ENCODE data around the gene PNPLA7. TPM values are rescaled to one million over a fixed set of nuclear protein-coding genes. Genes with fewer than 3 reads are reported as not detected.
"Not testable (repeated sequence)": the region's sequence is repeated elsewhere in the genome, so short reads cannot be mapped to it uniquely, and the experiment has no call there.

PNPLA7 gene
- total RNA-seq, 1 donor from 2014 or later: 9.8 TPM

DNA sequence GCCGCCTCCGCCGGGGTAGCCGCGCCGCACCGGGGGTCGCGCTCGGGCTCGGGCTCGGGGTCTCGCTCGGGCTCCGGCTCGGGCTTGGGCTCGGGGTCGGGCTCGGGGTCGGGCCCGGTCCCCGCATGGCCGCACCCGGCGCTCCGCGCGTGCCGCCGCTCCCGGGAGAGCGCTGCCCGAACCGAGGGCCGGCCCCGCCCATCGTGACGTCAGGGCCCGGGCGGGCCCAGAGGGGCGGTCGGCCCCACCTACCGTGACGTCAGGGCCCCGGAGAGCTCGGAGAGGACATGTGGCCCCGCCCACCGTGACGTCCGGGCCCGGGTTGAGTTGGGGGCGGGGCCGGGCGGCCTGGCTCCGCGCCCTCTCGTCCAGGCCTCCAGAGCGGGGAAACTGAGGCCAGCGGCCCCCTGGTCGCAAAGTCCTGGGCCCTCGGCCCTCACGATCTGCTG lies 91.0 kb downstream of the PNPLA7 start, which contains the start of gene NSMF:
Gene NSMF (minus strand): TSS at position 183 of the 449 bp plus-strand sequence. CDS start 232 bp downstream, outside the sequence.
- ATAC-seq: peak; percentile 92
- intact Hi-C loops (cut with DNase I): no loop called here
- DNase-seq (ENCODE audit: missing footprints): peak; percentile 97

GRCh38 chr9:137458194-137459151 lies 91.7 kb downstream of the PNPLA7 start:
- intact Hi-C loops (cut with DNase I): no loop called here
- DNase-seq (ENCODE audit: missing footprints): peak; percentile 68
- ATAC-seq: no peak

GRCh38 chr9:137457406-137458193 lies 92.6 kb downstream of the PNPLA7 start:
- peak; percentile 68 for DNase-seq (ENCODE audit: missing footprints)
- intact Hi-C loops (cut with DNase I): no loop called here
- ATAC-seq: no peak

DNA sequence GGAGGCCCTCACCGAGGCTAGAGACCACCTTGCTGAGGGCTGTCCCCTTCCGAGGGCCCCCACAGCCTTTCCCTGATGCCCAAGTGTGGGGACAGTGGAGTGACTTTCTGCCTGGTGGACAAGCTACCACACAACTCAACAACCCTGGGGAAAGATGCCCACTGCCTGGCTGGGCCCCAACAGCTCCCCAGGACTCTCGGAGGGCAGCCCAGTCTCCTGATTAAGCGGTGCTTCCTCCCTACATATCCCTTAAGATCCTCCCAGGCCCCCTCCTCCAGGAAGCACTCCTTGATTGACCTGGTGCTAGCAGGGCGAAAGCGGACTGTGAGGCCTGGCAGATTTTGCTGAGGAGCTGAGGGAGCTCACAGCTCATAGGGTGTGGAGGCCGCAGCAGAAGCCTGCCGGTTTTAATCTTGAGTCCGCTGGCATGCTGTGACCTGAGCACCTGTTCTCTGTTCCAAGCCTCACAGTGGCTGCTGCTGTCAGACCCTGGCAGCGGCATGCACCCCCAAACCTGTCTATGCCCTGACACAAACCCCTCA lies 93.3 kb downstream of the PNPLA7 start:
- DNase-seq (ENCODE audit: missing footprints) (peak; percentile 40), ATAC-seq (no peak)
- intact Hi-C loops (cut with DNase I): no loop called here

GRCh38 chr9:137456061-137456863 lies 93.9 kb downstream of the PNPLA7 start:
- DNase-seq (ENCODE audit: missing footprints): no peak
- no peak for ATAC-seq
- intact Hi-C loops (cut with DNase I): no loop called here

DNA sequence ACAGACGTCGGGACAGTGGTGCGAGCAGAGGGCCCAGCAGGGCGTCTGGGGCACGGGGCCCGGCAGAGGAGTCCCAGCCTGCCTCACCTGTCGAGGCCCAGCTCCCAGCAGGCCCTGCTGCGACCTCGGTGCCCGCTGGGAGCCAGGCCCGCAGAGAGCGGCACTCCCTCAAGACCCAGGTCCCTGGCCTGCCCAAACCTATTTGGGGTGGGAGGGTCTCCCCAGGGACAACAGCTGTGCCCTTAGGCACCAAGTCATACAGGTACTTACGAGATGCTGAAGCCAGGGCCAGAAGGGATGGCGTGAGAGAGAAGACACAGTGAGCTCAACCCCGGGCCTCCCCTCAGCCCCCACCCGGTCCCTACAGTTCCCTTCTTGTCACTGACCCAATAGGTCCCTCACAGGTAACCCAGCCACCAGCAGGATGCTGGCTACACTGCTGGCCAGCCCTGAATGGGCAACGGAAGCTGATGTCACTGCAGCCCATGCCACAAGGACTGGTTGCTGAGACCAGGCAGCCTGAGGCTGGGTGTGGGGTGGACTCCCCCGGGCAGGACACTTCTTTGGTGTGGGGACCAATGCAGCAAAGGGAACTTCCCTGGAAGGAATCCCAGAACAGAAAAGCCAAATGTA lies 94.7 kb downstream of the PNPLA7 start:
- DNase-seq (ENCODE audit: missing footprints) (peak; percentile 34), ATAC-seq (no peak)
- intact Hi-C loops (cut with DNase I): no loop called here

DNA sequence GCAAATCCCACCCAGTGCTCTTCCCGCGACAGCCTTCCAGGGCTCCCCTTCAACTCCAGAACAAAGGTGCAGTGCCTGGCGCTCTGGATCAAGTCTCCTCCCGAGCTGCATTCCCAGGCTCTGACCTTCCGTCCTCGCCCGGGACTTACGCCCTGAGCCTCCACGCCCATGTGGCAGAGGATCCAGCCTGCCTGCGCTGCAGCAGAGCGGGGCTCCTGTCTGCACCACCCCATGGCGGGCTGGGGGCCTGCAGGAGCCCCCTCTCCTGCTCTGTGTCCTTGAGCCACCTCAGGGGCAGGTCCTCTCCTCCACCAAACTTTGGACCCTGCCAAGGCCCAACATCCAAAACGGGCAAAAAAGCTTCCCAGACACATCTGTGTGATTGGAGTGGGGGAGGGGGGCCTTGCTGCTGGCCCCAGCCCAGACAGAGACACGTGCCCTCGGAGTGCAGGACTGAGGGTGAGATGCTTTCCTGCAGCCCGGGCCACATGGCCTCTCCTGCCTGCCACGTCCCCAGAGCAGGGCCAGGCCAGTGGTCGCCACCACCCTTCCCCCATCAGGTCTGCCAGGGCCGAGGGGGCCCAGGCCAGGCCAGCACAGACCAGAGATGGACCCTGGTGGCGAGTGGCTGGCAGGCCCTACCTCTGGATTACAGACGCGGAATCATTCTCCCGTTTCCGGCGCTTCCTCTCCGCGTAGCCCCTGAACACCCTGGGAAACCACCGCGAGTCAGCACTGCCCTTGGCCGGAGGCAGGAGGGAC lies 95.4 kb downstream of the PNPLA7 start:
- intact Hi-C loops (cut with DNase I): no loop called here
- peak; percentile 77 for DNase-seq (ENCODE audit: missing footprints)

DNA sequence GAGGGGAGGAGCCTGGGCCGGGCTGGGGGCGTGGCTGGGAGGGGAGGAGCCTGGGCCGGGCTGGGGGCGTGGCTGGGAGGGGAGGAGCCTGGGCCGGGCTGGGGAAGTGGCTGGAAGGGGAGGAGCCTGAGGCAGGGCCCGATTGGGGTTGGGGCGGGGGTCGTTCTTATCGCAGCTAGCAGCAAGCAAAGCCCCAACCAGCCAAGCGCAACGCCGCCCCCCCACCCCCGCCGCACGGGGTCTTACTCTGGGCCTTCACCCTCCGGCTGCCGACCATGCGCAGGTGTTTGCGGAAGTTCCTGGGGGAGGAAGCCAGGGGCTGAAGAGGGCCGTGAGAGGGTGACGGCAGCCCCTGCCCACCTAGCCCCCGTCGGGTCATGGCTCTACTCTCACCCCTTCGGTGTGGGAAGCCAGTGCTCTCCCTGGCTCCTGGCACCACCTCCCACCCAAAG lies 96.0 kb downstream of the PNPLA7 start:
- peak; percentile 87 for DNase-seq (ENCODE audit: missing footprints)
- ATAC-seq: peak; percentile 33
- intact Hi-C loops (cut with DNase I): no loop called here

More for the DNA sequence above, 95.4 kb downstream of the PNPLA7 start:
- ATAC-seq: no peak

DNA sequence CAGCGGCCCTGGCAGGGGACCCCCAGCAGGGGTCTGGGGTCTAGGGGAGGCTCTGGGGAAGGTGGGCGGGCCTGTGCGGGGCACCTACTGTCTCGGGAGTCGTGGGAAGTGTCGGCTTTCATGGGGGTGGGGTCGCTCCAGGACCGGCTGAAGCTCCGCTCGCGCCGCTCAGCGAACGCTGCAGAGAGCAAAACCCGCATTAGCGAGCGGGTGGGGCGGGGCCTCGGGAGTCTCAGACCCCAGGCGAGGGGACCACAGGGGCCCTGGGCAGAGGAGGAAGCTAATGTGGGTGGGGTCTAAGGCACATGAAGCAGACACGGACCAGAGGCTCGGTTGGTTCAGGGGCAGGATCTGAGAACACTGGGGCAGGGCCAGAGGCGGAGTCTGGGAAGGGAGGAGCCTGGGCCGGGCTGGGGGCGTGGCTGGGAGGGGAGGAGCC lies 96.5 kb downstream of the PNPLA7 start:
- intact Hi-C loops (cut with DNase I): loop anchor here (1.0 kb wide), 1 partner anchor 28 kb away; no protein-coding TSS in a partner anchor
- DNase-seq (ENCODE audit: missing footprints) (peak; percentile 86), ATAC-seq (peak; percentile 62)

GRCh38 chr9:137452761-137453642 lies 97.2 kb downstream of the PNPLA7 start:
- no peak for ATAC-seq
- intact Hi-C loops (cut with DNase I): loop anchor here (1.0 kb wide), 1 partner anchor 28 kb away; no protein-coding TSS in a partner anchor
- DNase-seq (ENCODE audit: missing footprints): peak; percentile 69

GRCh38 chr9:137452006-137452760 lies 98.0 kb downstream of the PNPLA7 start:
- intact Hi-C loops (cut with DNase I): no loop called here
- ATAC-seq (no peak), DNase-seq (ENCODE audit: missing footprints) (peak; percentile 52)

DNA sequence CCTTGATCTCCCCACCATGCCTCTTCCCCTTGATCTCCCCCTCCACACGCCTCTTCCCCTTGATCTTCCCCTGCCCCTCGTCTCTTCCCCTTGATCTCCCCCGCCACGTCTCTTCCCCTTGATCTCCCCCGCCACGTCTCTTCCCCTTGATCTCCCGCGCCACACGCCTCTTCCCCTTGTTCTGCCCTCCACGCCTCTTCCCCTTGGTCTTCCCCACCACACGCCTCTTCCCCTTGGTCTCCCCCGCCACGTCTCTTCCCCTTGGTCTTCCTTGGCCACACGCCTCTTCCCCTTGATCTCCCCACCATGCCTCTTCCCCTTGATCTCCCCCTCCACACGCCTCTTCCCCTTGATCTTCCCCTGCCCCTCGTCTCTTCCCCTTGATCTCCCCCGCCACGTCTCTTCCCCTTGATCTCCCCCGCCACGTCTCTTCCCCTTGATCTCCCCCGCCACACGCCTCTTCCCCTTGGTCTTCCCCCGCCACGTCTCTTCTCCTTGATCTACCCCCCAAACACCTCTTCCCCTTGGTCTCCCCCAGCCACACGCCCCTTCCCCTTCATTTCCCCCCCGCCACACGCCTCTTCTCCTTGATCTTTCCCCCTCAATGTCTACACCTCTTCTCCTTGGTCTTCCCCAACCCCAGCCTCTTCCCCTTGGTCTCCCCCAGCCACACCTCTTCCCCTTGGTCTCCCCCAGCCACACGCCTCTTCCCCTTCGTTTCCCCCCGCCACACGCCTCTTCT lies 98.8 kb downstream of the PNPLA7 start:
- DNase-seq (ENCODE audit: missing footprints); ATAC-seq; intact Hi-C loops (cut with DNase I): not testable (repeated sequence)

DNA sequence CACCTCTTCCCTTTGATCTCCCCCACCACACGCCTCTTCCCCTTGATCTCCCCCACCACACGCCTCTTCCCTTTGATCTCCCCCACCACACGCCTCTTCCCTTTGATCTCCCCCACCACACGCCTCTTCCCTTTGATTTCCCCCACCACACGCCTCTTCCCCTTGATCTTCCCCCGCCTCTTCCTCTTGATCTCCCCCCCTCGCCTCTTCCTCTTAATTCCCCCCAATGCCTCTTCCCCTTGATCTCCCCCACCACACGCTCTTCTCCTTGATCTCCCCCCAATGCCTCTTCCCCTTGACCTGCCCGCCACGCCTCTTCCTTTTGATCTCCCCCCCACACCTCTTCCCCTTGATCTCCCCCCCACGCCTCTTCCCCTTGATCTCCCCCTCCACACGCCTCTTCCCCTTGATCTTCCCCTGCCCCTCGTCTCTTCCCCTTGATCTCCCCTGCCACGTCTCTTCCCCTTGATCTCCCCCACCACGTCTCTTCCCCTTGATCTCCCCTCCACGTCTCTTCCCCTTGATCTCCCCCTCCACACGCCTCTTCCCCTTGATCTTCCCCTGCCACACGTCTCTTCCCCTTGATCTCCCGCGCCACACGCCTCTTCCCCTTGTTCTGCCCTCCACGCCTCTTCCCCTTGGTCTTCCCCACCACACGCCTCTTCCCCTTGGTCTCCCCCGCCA lies 99.5 kb downstream of the PNPLA7 start:
- intact Hi-C loops (cut with DNase I); DNase-seq (ENCODE audit: missing footprints); ATAC-seq: not testable (repeated sequence)

DNA sequence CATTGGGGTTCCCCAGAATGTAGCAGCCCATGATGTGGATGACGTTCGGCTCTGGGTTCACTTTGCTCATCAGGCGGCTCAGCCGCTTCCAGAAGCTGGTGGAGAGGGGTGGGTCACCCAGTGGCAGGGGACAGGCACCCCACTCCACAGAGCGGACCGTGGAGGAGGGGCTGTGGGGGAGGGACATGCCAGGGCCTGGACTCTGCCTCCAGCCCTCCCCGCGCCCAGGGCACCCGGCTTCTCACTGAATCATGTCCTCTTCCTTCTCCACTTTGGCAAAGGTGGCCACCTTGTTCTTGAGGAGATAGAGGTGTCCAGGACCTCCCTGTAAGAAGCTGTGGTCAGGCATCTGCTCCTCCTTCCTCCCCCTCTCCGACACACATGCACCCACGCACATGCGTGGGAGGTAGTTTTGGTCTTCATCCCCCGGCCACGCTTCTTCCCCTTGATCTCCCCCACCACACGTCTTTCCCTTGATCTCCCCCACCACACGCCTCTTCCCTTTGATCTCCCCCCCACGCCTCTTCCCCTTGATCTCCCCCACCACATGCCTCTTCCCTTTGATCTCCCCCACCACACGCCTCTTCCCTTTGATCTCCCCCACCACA lies 100.2 kb downstream of the PNPLA7 start:
- intact Hi-C loops (cut with DNase I): no loop called here
- DNase-seq (ENCODE audit: missing footprints) (no peak), ATAC-seq (no peak)
